ENCODE data around the gene PRDX3.
"Not testable (repeated sequence)": the region's sequence is repeated elsewhere in the genome, so short reads cannot be mapped to it uniquely, and the experiment has no call there.

PRDX3 gene

GRCh38 chr10:119206603-119207365 lies 28.2 kb upstream of the PRDX3 start:
- DNase-seq (ENCODE audit: low read depth in 3 of 3, low spot score in 1 of 3) = peak in 2 of 3 donors; percentile 54 to 71

- no peak for DNase-seq (ENCODE audit: low read depth in 3 of 3, low spot score in 1 of 3)
Observed at GRCh38 chr10:119205894-119206602, 27.4 kb upstream of the PRDX3 start.

GRCh38 chr10:119203006-119203405 lies 24.4 kb upstream of the PRDX3 start:
- no peak for DNase-seq (ENCODE audit: low read depth in 3 of 3, low spot score in 1 of 3)

- no peak for DNase-seq (ENCODE audit: low read depth in 3 of 3, low spot score in 1 of 3)
Observed at GRCh38 chr10:119201233-119201632, 22.6 kb upstream of the PRDX3 start.

- peak in 1 of 3 donors; percentile 13 for DNase-seq (ENCODE audit: low read depth in 3 of 3, low spot score in 1 of 3)
Observed at GRCh38 chr10:119199231-119199992, 20.8 kb upstream of the PRDX3 start.

GRCh38 chr10:119198438-119198837 lies 19.8 kb upstream of the PRDX3 start:
- no peak for DNase-seq (ENCODE audit: low read depth in 3 of 3, low spot score in 1 of 3)

- no peak for DNase-seq (ENCODE audit: low read depth in 3 of 3, low spot score in 1 of 3)
Observed at GRCh38 chr10:119197921-119198320, 19.3 kb upstream of the PRDX3 start.

GRCh38 chr10:119191881-119192280 lies 13.3 kb upstream of the PRDX3 start:
- no peak for DNase-seq (ENCODE audit: low read depth in 3 of 3, low spot score in 1 of 3)

- no peak for DNase-seq (ENCODE audit: low read depth in 3 of 3, low spot score in 1 of 3)
Observed at GRCh38 chr10:119190954-119191785, 12.6 kb upstream of the PRDX3 start.

GRCh38 chr10:119190353-119190752 lies 11.7 kb upstream of the PRDX3 start:
- no peak for DNase-seq (ENCODE audit: low read depth in 3 of 3, low spot score in 1 of 3)

GRCh38 chr10:119189811-119190282 lies 11.2 kb upstream of the PRDX3 start:
- DNase-seq (ENCODE audit: low read depth in 3 of 3, low spot score in 1 of 3) = no peak

- no peak for DNase-seq (ENCODE audit: low read depth in 3 of 3, low spot score in 1 of 3)
Observed at GRCh38 chr10:119183664-119184412, 5.2 kb upstream of the PRDX3 start.

GRCh38 chr10:119180850-119181400 lies 2.3 kb upstream of the PRDX3 start:
- DNase-seq (ENCODE audit: low read depth in 3 of 3, low spot score in 1 of 3) = not testable (repeated sequence)

GRCh38 chr10:119177708-119178371 lies 772 bp downstream of the PRDX3 start:
- DNase-seq (ENCODE audit: low read depth in 3 of 3, low spot score in 1 of 3) = no peak

- DNase-seq (ENCODE audit: low read depth in 3 of 3, low spot score in 1 of 3) = no peak
Observed at GRCh38 chr10:119176166-119176565, 2.4 kb downstream of the PRDX3 start.

- no peak for DNase-seq (ENCODE audit: low read depth in 3 of 3, low spot score in 1 of 3)
Observed at GRCh38 chr10:119174109-119174508, 4.5 kb downstream of the PRDX3 start.

GRCh38 chr10:119167041-119167440 lies 11.6 kb downstream of the PRDX3 start:
- DNase-seq (ENCODE audit: low read depth in 3 of 3, low spot score in 1 of 3) = no peak

- no peak for DNase-seq (ENCODE audit: low read depth in 3 of 3, low spot score in 1 of 3)
Observed at GRCh38 chr10:119166564-119166963, 12.0 kb downstream of the PRDX3 start.

- no peak for DNase-seq (ENCODE audit: low read depth in 3 of 3, low spot score in 1 of 3)
Observed at GRCh38 chr10:119166118-119166500, 12.5 kb downstream of the PRDX3 start.

Data from stimulated activated CD4-positive, alpha-beta T cell treated with anti-CD3 and anti-CD28 coated beads, TNF-alpha, amount 100 ng/mL, for 1 hour (primary cell).